H4 (cell line): ENCODE measurements around the gene CCDC88C. TPM values are rescaled to one million over a fixed set of nuclear protein-coding genes. Genes with fewer than 3 reads are reported as not detected.
"Not testable (repeated sequence)": the region's sequence is repeated elsewhere in the genome, so short reads cannot be mapped to it uniquely, and the experiment has no call there.

Experiments used
- DNase-seq: peaks from one replicate; pipeline ENCODE4 v3.0.0-alpha.2; 2015; ENCODE audit warnings: low spot score
- total RNA-seq: library from RNA; depleted of rRNA; stranded (reverse); fragments of >200 nt; shearing (Covaris generic); gene quantifications from 2 replicates; pipeline ENCODE4 v1.2.3, GENCODE V29; 2014; rRNA removed

The CCDC88C gene
- 2.3 and 2.4 TPM in 2 replicates for total RNA-seq

GRCh38 chr14:91417120-91417982 lies at the start of gene CCDC88C:
TSS of gene CCDC88C (minus strand) at chr14:91417820. CDS start at chr14:91417690, 130 bp downstream.
- DNase-seq, result no peak

- no peak for DNase-seq
These were observed 48.6 kb upstream of the CCDC88C start for GRCh38 chr14:91466192-91466591.

GRCh38 chr14:91464615-91465205 lies 47.1 kb upstream of the CCDC88C start:
- no peak for DNase-seq

- no peak for DNase-seq
These were observed 41.0 kb upstream of the CCDC88C start for GRCh38 chr14:91458612-91459011.

GRCh38 chr14:91456283-91456682 lies 38.7 kb upstream of the CCDC88C start:
- DNase-seq, result no peak

- no peak for DNase-seq
These were observed 37.0 kb upstream of the CCDC88C start for GRCh38 chr14:91454580-91454979.

GRCh38 chr14:91454155-91454554 lies 36.5 kb upstream of the CCDC88C start:
- DNase-seq, result no peak

GRCh38 chr14:91453744-91454143 lies 36.1 kb upstream of the CCDC88C start:
- no peak for DNase-seq

- no peak for DNase-seq
These were observed 26.9 kb upstream of the CCDC88C start for GRCh38 chr14:91444335-91445020.

- DNase-seq, result no peak
These were observed 21.7 kb upstream of the CCDC88C start for GRCh38 chr14:91439345-91439744.

- no peak for DNase-seq
These were observed 21.2 kb upstream of the CCDC88C start for GRCh38 chr14:91438845-91439244.

- DNase-seq, result not testable (repeated sequence)
These were observed 18.6 kb upstream of the CCDC88C start for GRCh38 chr14:91436266-91436665.

GRCh38 chr14:91429385-91429784 lies 11.8 kb upstream of the CCDC88C start:
- no peak for DNase-seq

- DNase-seq, result not testable (repeated sequence)
These were observed 11.3 kb upstream of the CCDC88C start for GRCh38 chr14:91428931-91429330.

GRCh38 chr14:91425531-91425944 lies 7.9 kb upstream of the CCDC88C start:
- DNase-seq, result not testable (repeated sequence)

GRCh38 chr14:91424813-91425530 lies 7.4 kb upstream of the CCDC88C start:
- DNase-seq, result no peak

GRCh38 chr14:91420686-91421085 lies 3.1 kb upstream of the CCDC88C start:
- DNase-seq, result no peak

GRCh38 chr14:91419451-91419850 lies 1.8 kb upstream of the CCDC88C start:
- DNase-seq, result no peak

GRCh38 chr14:91419044-91419397 lies 1.4 kb upstream of the CCDC88C start:
- DNase-seq, result no peak

- DNase-seq, result peak; percentile 35
These were observed 895 bp upstream of the CCDC88C start for GRCh38 chr14:91418387-91419043.

GRCh38 chr14:91417983-91418386 lies 365 bp upstream of the CCDC88C start:
- DNase-seq, result no peak
